ENCODE results near the gene SMIM7.
"Not testable (repeated sequence)": the region's sequence is repeated elsewhere in the genome, so short reads cannot be mapped to it uniquely, and the experiment has no call there.

DNA sequence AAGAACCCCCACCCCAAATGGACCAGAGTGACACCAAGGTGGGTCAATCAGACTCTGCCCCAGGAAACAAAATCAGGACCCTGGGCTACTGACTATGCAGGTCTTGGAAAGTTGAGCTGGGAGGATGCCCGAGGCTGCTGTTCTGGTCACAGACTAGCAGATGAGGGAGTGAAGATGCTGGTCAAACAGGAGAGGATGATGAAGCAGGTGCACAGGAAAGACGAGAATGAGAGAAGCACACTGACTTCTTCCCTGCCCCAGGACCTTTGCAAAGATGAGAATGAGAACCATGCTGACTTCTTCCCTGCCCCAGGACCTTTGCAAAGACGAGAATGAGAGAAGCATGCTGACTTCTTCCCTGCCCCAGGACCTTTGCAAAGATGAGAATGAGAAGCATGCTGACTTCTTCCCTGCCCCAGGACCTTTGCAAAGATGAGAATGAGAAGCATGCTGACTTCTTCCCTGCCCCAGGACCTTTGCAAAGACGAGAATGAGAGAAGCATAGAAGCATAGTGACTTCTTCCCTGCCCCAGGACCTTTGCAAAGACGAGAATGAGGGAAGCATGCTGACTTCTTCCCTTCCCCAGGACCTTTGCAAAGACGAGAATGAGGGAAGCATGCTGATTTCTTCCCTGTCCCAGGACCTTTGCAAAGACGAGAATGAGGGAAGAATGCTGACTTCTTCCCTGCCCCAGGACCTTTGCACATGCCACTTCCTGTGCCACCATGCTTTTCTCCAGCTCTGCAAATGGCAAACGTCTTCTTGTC lies 8.3 kb downstream of the SMIM7 start:
- TF ChIP-seq, protein P1, sequence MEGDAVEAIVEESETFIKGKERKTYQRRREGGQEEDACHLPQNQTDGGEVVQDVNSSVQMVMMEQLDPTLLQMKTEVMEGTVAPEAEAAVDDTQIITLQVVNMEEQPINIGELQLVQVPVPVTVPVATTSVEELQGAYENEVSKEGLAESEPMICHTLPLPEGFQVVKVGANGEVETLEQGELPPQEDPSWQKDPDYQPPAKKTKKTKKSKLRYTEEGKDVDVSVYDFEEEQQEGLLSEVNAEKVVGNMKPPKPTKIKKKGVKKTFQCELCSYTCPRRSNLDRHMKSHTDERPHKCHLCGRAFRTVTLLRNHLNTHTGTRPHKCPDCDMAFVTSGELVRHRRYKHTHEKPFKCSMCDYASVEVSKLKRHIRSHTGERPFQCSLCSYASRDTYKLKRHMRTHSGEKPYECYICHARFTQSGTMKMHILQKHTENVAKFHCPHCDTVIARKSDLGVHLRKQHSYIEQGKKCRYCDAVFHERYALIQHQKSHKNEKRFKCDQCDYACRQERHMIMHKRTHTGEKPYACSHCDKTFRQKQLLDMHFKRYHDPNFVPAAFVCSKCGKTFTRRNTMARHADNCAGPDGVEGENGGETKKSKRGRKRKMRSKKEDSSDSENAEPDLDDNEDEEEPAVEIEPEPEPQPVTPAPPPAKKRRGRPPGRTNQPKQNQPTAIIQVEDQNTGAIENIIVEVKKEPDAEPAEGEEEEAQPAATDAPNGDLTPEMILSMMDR (IDR thresholded peaks at IDR 0.05): not testable (repeated sequence)
- not testable (repeated sequence) for TF ChIP-seq POLR2A (IDR thresholded peaks at IDR 0.05)
